HuH-7 (cell line): ENCODE results near the gene THBS2.
"Not testable (repeated sequence)": the region's sequence is repeated elsewhere in the genome, so short reads cannot be mapped to it uniquely, and the experiment has no call there.

ENCODE experiments used
- DNase-seq: peaks from one replicate; pipeline ENCODE4 v3.0.0; 2011; ENCODE audit warnings: low spot score

The THBS2 gene

GRCh38 chr6:169183233-169183632 lies 70.4 kb downstream of the THBS2 start:
- no peak for DNase-seq

GRCh38 chr6:169179831-169180230 lies 73.8 kb downstream of the THBS2 start:
- not testable (repeated sequence) for DNase-seq

- no peak for DNase-seq
Observed at GRCh38 chr6:169177516-169178166, 76.0 kb downstream of the THBS2 start.

GRCh38 chr6:169176361-169176991 lies 77.2 kb downstream of the THBS2 start:
- DNase-seq: no peak

GRCh38 chr6:169175360-169175887 lies 78.2 kb downstream of the THBS2 start:
- DNase-seq: no peak

- DNase-seq: no peak
Observed at GRCh38 chr6:169174516-169175359, 78.9 kb downstream of the THBS2 start.

GRCh38 chr6:169173532-169174268 lies 79.9 kb downstream of the THBS2 start:
- no peak for DNase-seq

GRCh38 chr6:169172946-169173345 lies 80.7 kb downstream of the THBS2 start:
- no peak for DNase-seq

GRCh38 chr6:169172456-169172855 lies 81.2 kb downstream of the THBS2 start:
- no peak for DNase-seq

- DNase-seq: no peak
Observed at GRCh38 chr6:169171951-169172350, 81.7 kb downstream of the THBS2 start.

GRCh38 chr6:169171016-169171415 lies 82.6 kb downstream of the THBS2 start:
- no peak for DNase-seq

GRCh38 chr6:169170583-169170955 lies 83.1 kb downstream of the THBS2 start:
- no peak for DNase-seq

GRCh38 chr6:169169941-169170582 lies 83.6 kb downstream of the THBS2 start:
- DNase-seq: no peak

- no peak for DNase-seq
Observed at GRCh38 chr6:169169375-169169774, 84.3 kb downstream of the THBS2 start.

GRCh38 chr6:169168706-169169105 lies 84.9 kb downstream of the THBS2 start:
- no peak for DNase-seq

- DNase-seq: no peak
Observed at GRCh38 chr6:169168302-169168630, 85.4 kb downstream of the THBS2 start.

- no peak for DNase-seq
Observed at GRCh38 chr6:169167581-169168301, 85.9 kb downstream of the THBS2 start.

- DNase-seq: no peak
Observed at GRCh38 chr6:169166896-169167580, 86.6 kb downstream of the THBS2 start.
